Measurements from ENCODE around the gene NPAS3. TPM values are rescaled to one million over a fixed set of nuclear protein-coding genes. Genes with fewer than 3 reads are reported as not detected.

The NPAS3 gene
- total and polyA plus RNA-seq, 7 donors = 0.36 to 6.4 (median 4.6) TPM; not detected in 2

GRCh38 chr14:33057585-33057984, 118.9 kb downstream of the NPAS3 start:
- Histone ChIP-seq H3K4me1 (no peaks in the 10 kb centered on the region), H3K9me3 (no peaks in the 10 kb centered on the region), H3K4me3 (no peak overlapping the region), H3K27ac (no peak overlapping the region), H3K27me3 (no peaks in the 10 kb centered on the region), H3K36me3 (no peaks in the 10 kb centered on the region)
- TF ChIP-seq CTCF (IDR thresholded peaks at IDR 0.05) (no peak), POLR2AphosphoS5 (IDR thresholded peaks at IDR 0.05) (no peak), POLR2A (IDR thresholded peaks at IDR 0.05) (no peak), EP300 (IDR thresholded peaks at IDR 0.05) (no peak)
- WGBS, 2 donors = 85% methylated on average over 4 of the region's 4 CpGs
- DNase-seq = no peak
- intact Hi-C loops (cut with DNase I) = no loop called here

- no peak overlapping the region for H3K4me3 ChIP-seq
- H3K27ac ChIP-seq = no peak overlapping the region
- DNase-seq = no peak
- intact Hi-C loops (cut with DNase I) = no loop called here
- no peaks in the 10 kb centered on the region for H3K9me3 ChIP-seq
- H3K4me1 ChIP-seq = peaks cover 0 to 5% (median 0%) of the 10 kb centered on the region in 4 donors
- no peaks in the 10 kb centered on the region for H3K27me3 ChIP-seq
- no peaks in the 10 kb centered on the region for H3K36me3 ChIP-seq
- no peak for TF ChIP-seq POLR2AphosphoS5 (IDR thresholded peaks at IDR 0.05)
- no peak for TF ChIP-seq EP300 (IDR thresholded peaks at IDR 0.05)
- TF ChIP-seq POLR2A (IDR thresholded peaks at IDR 0.05) = no peak
- no peak for TF ChIP-seq CTCF (IDR thresholded peaks at IDR 0.05)
- WGBS, 2 donors = 82 to 84% methylated on average over 6 of the region's 6 CpGs
Measured at GRCh38 chr14:33061667-33062325, 123.1 kb downstream of the NPAS3 start.

GRCh38 chr14:33062476-33062875, 123.8 kb downstream of the NPAS3 start:
- Histone ChIP-seq H3K4me3 (no peak overlapping the region), H3K27me3 (no peaks in the 10 kb centered on the region), H3K27ac (no peak overlapping the region), H3K4me1 (peaks cover 0 to 5% (median 0%) of the 10 kb centered on the region in 4 donors), H3K36me3 (no peaks in the 10 kb centered on the region), H3K9me3 (no peaks in the 10 kb centered on the region)
- 85% methylated on average over 9 of the region's 9 CpGs for WGBS, 2 donors
- DNase-seq = no peak
- intact Hi-C loops (cut with DNase I) = no loop called here
- TF ChIP-seq POLR2AphosphoS5 (IDR thresholded peaks at IDR 0.05) (no peak), POLR2A (IDR thresholded peaks at IDR 0.05) (no peak), CTCF (IDR thresholded peaks at IDR 0.05) (no peak), EP300 (IDR thresholded peaks at IDR 0.05) (no peak)

GRCh38 chr14:33062881-33063280, 124.2 kb downstream of the NPAS3 start:
- Histone ChIP-seq H3K4me1 (peaks cover 0 to 5% (median 0%) of the 10 kb centered on the region in 4 donors), H3K4me3 (no peak overlapping the region), H3K27me3 (no peaks in the 10 kb centered on the region), H3K27ac (no peak overlapping the region), H3K9me3 (no peaks in the 10 kb centered on the region), H3K36me3 (no peaks in the 10 kb centered on the region)
- no peak for DNase-seq
- intact Hi-C loops (cut with DNase I) = no loop called here
- TF ChIP-seq POLR2A (IDR thresholded peaks at IDR 0.05) = no peak
- no peak for TF ChIP-seq EP300 (IDR thresholded peaks at IDR 0.05)
- no peak for TF ChIP-seq POLR2AphosphoS5 (IDR thresholded peaks at IDR 0.05)
- no peak for TF ChIP-seq CTCF (IDR thresholded peaks at IDR 0.05)
- WGBS, 2 donors = 59 to 75% methylated on average over 2 of the region's 2 CpGs

GRCh38 chr14:33063521-33063920, 124.8 kb downstream of the NPAS3 start:
- peaks cover 0 to 5% (median 0%) of the 10 kb centered on the region in 4 donors for H3K4me1 ChIP-seq
- WGBS, 2 donors = 96% methylated on average over 4 of the region's 4 CpGs
- no peak for DNase-seq
- TF ChIP-seq POLR2AphosphoS5 (IDR thresholded peaks at IDR 0.05) (no peak), CTCF (IDR thresholded peaks at IDR 0.05) (no peak), POLR2A (IDR thresholded peaks at IDR 0.05) (no peak), EP300 (IDR thresholded peaks at IDR 0.05) (no peak)
- H3K9me3 ChIP-seq = no peaks in the 10 kb centered on the region
- no peaks in the 10 kb centered on the region for H3K36me3 ChIP-seq
- intact Hi-C loops (cut with DNase I) = no loop called here
- no peak overlapping the region for H3K4me3 ChIP-seq
- no peaks in the 10 kb centered on the region for H3K27me3 ChIP-seq
- no peak overlapping the region for H3K27ac ChIP-seq

Data from sigmoid colon (tissue), 7 donors.